Endothelial cell of umbilical vein (primary cell): ENCODE measurements around the gene SIRPB1. TPM values are rescaled to one million over a fixed set of nuclear protein-coding genes. Genes with fewer than 3 reads are reported as not detected.
"Not testable (repeated sequence)": the region's sequence is repeated elsewhere in the genome, so short reads cannot be mapped to it uniquely, and the experiment has no call there.

ENCODE experiments used
- BruUV-seq: library from RNA; stranded (reverse); fragments of 400-500 nt; replicated peaks from 2 replicates; lab custom pipeline; 2021; lab: Mats Ljungman, UMichigan
- CTCF ChIA-PET: fragments of 300-600, 350-600 bp; sonication (Branson Sonifier 250); formaldehyde crosslinking; loops from one replicate; lab custom pipeline; 2021; ENCODE audit warnings: antibody characterized with exemption, inconsistent platforms; lab: Charles Lee
- POLR2A ChIA-PET: fragments of 300-600, 350-600 bp; sonication (Branson Sonifier 250); formaldehyde crosslinking; loops from one replicate; lab custom pipeline; 2021; ENCODE audit warnings: antibody characterized with exemption, inconsistent platforms; lab: Charles Lee
- DNase-seq: peaks from one replicate; pipeline ENCODE4 v3.0.0-alpha.2; 2011; ENCODE audit warnings: low read depth, low spot score
- FAIRE-seq: peaks from 2 replicates; lab custom pipeline; 2011; peaks lifted over from hg19 to GRCh38; lab: Jason Lieb, UNC
- H2AFZ ChIP-seq: 2 replicates; pipeline ENCODE4 v1.6.0; 2012; ENCODE audit warnings: low read depth, low read length, control low read depth, inconsistent platforms
- H3K27ac ChIP-seq: 2 replicates; pipeline ENCODE4 v1.5.1; 2011; ENCODE audit warnings: low read depth, mild to moderate bottlenecking, control low read depth, low read length, moderate library complexity; ENCODE audit not compliant: insufficient read depth
- H3K27me3 ChIP-seq, 2 experiments: 2 replicates each; pipeline versions ENCODE4 v1.6.0 to v1.6.1; 2011; ENCODE audit warnings: low read length in 2 of 2, mixed read lengths in 1 of 2; ENCODE audit not compliant: control insufficient read depth in 2 of 2, insufficient read depth in 2 of 2
- H3K36me3 ChIP-seq, 2 experiments: 2 replicates in 1 of 2; 3 replicates in 1 of 2; pipeline ENCODE4 v1.5.1; 2011; ENCODE audit warnings: low read length in 2 of 2, mild to moderate bottlenecking in 1 of 2, moderate library complexity in 1 of 2; ENCODE audit not compliant: control insufficient read depth in 2 of 2, insufficient read depth in 2 of 2; ENCODE audit errors: extremely low read depth in 1 of 2
- H3K4me1 ChIP-seq: 3 replicates; pipeline ENCODE4 v1.5.1; 2011; ENCODE audit warnings: mild to moderate bottlenecking, low read length; ENCODE audit not compliant: control insufficient read depth, insufficient read depth; ENCODE audit errors: extremely low read depth
- H3K4me2 ChIP-seq: 2 replicates; pipeline ENCODE4 v1.6.1; 2011; ENCODE audit warnings: low read length, control low read depth, mixed read lengths; ENCODE audit not compliant: insufficient read depth
- H3K4me3 ChIP-seq, 3 experiments: fragments of 200-600 bp in 1 of 3; sonication (generic), shearing (Covaris generic) in 1 of 3; replicated peaks in 1 of 3; 2 replicates each; pipeline ENCODE4 v1.5.1; 2011 to 2016; ENCODE audit warnings: control low read depth in 3 of 3, low read length in 3 of 3, mild to moderate bottlenecking in 2 of 3, inconsistent platforms in 1 of 3, low read depth in 1 of 3, moderate library complexity in 1 of 3; ENCODE audit not compliant: insufficient read depth in 1 of 3
- H3K79me2 ChIP-seq: 2 replicates; pipeline ENCODE4 v1.6.0; 2012; ENCODE audit warnings: low read length, inconsistent platforms; ENCODE audit not compliant: control insufficient read depth, insufficient read depth
- H3K9ac ChIP-seq: replicated peaks from 2 replicates; pipeline ENCODE3; 2011; ENCODE audit warnings: low read length, control low read depth; ENCODE audit not compliant: insufficient read depth; ENCODE audit errors: extremely low read depth
- H3K9me1 ChIP-seq: replicated peaks from 3 replicates; pipeline ENCODE4 v1.6.0; 2011; ENCODE audit warnings: mild to moderate bottlenecking, low read length; ENCODE audit not compliant: control insufficient read depth, insufficient read depth; ENCODE audit errors: extremely low read depth
- H3K9me3 ChIP-seq: replicated peaks from 2 replicates; pipeline ENCODE4 v1.5.1; 2012; ENCODE audit warnings: low read length, inconsistent platforms; ENCODE audit not compliant: control insufficient read depth, insufficient read depth
- H4K20me1 ChIP-seq: replicated peaks from 2 replicates; pipeline ENCODE3; 2011; ENCODE audit warnings: mild to moderate bottlenecking, low read length; ENCODE audit not compliant: control insufficient read depth, insufficient read depth; ENCODE audit errors: extremely low read depth
- EZH2 ChIP-seq: IDR thresholded peaks from 2 replicates; pipeline ENCODE4 v1.6.1; 2012; ENCODE audit warnings: borderline replicate concordance, low read depth, mild to moderate bottlenecking, moderate library complexity, low read length, inconsistent platforms; ENCODE audit not compliant: severe bottlenecking
- FOS ChIP-seq: IDR thresholded peaks from 2 replicates; pipeline ENCODE4 v1.6.1; 2011; ENCODE audit warnings: mild to moderate bottlenecking, low read length, moderate library complexity, borderline replicate concordance; ENCODE audit not compliant: insufficient read depth
- GATA2 ChIP-seq: IDR thresholded peaks from 2 replicates; pipeline ENCODE4 v1.7.0; 2011; ENCODE audit warnings: low read depth, mild to moderate bottlenecking, moderate library complexity, mixed read lengths, low read length; ENCODE audit not compliant: insufficient read length, insufficient read depth
- JUN ChIP-seq: IDR thresholded peaks from 2 replicates; pipeline ENCODE4 v1.6.1; 2011; ENCODE audit warnings: borderline replicate concordance, low read depth; ENCODE audit not compliant: insufficient read length, insufficient read depth
- MAX ChIP-seq: IDR thresholded peaks from 2 replicates; pipeline ENCODE4 v1.6.1; 2011; ENCODE audit not compliant: insufficient read depth, insufficient read length
- MYC ChIP-seq: IDR thresholded peaks from one replicate; pipeline ENCODE4 v1.6.1; 2011; ENCODE audit warnings: mild to moderate bottlenecking, low read depth, low read length
- POLR2A ChIP-seq: IDR thresholded peaks from 2 replicates; pipeline ENCODE4 v1.6.1; 2012; ENCODE audit warnings: low read depth, mild to moderate bottlenecking, control low read depth, low read length
- POLR2AphosphoS5 ChIP-seq: IDR thresholded peaks from 2 replicates; pipeline ENCODE4 v1.6.1; 2012; ENCODE audit warnings: low read depth, mild to moderate bottlenecking, control low read depth, low read length, moderate library complexity; ENCODE audit not compliant: insufficient read depth
- dilution Hi-C: fragments of 300-500 bp; cut with MboI; formaldehyde crosslinking; loops from one replicate; pipeline ENCODE4 v1.15.0; 2019; ENCODE audit warnings: low sequenced_read_pairs; ENCODE audit not compliant: extremely low pct_ligation_motif_present
- intact Hi-C: fragments of 100-400 bp; cut with micrococcal nuclease; formaldehyde crosslinking; loops from one replicate; pipeline ENCODE4 v1.10.0; 2022
- polyA plus RNA-seq, 4 experiments: library from polyadenylated mRNA; depleted of rRNA in 3 of 4; stranded (reverse) in 3 of 4; unstranded in 1 of 4; fragments of >200 nt; gene quantifications; 2 replicates each; pipeline versions ENCODE4 v1.2.1 to v1.2.3, GENCODE V29; 2011 to 2012; ENCODE audit warnings: missing spikeins in 1 of 4
- total RNA-seq: library from RNA; stranded (reverse); gene quantifications from 2 replicates; pipeline ENCODE4 v1.2.3, GENCODE V29; 2021
- TF ChIP-seq, protein P1 (sequence below), 2 donors: IDR thresholded peaks; 1 replicate in 1 of 2; 2 replicates in 1 of 2; pipeline ENCODE4 v1.5.1; 2011; ENCODE audit warnings: low read length in 2 of 2, mild to moderate bottlenecking in 2 of 2, moderate library complexity in 2 of 2, control low read depth in 1 of 2, inconsistent platforms in 1 of 2, low read depth in 1 of 2; ENCODE audit not compliant: insufficient read depth in 1 of 2; ENCODE audit errors: extremely low read depth in 1 of 2

The SIRPB1 gene
- total and polyA plus RNA-seq, 2 donors (not counting 3 experiments of a cell fraction or from before 2014, with no cell fraction given), result 0.10 to 6.5 TPM

GRCh38 chr20:1616858-1617434, 2.9 kb downstream of the SIRPB1 start:
- POLR2A ChIA-PET, result no interaction called here
- DNase-seq, result peak; percentile 94

GRCh38 chr20:1610404-1610803, 9.4 kb downstream of the SIRPB1 start:
- POLR2A ChIA-PET, BruUV-seq, H4K20me1 ChIP-seq, H3K9me3 ChIP-seq, intact Hi-C loops, H3K4me2 ChIP-seq, FAIRE-seq, H3K9me1 ChIP-seq, H2AFZ ChIP-seq, dilution Hi-C loops, DNase-seq, CTCF ChIA-PET, H3K79me2 ChIP-seq, H3K36me3 ChIP-seq, H3K4me1 ChIP-seq, H3K27me3 ChIP-seq, H3K27ac ChIP-seq, H3K9ac ChIP-seq, H3K4me3 ChIP-seq: not testable (repeated sequence)

More at GRCh38 chr20:1616858-1617434, 2.9 kb downstream of the SIRPB1 start:
- TF ChIP-seq MAX (no peak), MYC (no peak), GATA2 (peak; percentile 96), JUN (peak; percentile 88), FOS (peak; percentile 55), EZH2 (no peak), POLR2AphosphoS5 (peak; percentile 75), POLR2A (no peak)
- TF ChIP-seq, protein P1, sequence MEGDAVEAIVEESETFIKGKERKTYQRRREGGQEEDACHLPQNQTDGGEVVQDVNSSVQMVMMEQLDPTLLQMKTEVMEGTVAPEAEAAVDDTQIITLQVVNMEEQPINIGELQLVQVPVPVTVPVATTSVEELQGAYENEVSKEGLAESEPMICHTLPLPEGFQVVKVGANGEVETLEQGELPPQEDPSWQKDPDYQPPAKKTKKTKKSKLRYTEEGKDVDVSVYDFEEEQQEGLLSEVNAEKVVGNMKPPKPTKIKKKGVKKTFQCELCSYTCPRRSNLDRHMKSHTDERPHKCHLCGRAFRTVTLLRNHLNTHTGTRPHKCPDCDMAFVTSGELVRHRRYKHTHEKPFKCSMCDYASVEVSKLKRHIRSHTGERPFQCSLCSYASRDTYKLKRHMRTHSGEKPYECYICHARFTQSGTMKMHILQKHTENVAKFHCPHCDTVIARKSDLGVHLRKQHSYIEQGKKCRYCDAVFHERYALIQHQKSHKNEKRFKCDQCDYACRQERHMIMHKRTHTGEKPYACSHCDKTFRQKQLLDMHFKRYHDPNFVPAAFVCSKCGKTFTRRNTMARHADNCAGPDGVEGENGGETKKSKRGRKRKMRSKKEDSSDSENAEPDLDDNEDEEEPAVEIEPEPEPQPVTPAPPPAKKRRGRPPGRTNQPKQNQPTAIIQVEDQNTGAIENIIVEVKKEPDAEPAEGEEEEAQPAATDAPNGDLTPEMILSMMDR (IDR thresholded peaks at IDR 0.05; ENCODE audit: extremely low read depth in 1 of 2, insufficient read depth in 1 of 2, low read depth in 1 of 2, low read length in 2 of 2), result no peak
- FAIRE-seq, result peak; percentile 60
- no peaks in the 10 kb centered on the region for H4K20me1 ChIP-seq
- peak overlapping the region; percentile 47 for H3K9ac ChIP-seq
- intact Hi-C loops (loop anchor here (1.0 kb wide), 1 partner anchor 50 kb away; no protein-coding TSS in a partner anchor), dilution Hi-C loops (no loop called here)
- no peaks in the 10 kb centered on the region for H3K9me3 ChIP-seq
- CTCF ChIA-PET, result no interaction called here
- no peaks in the 10 kb centered on the region for H3K36me3 ChIP-seq
- H3K27ac ChIP-seq, result peak overlapping the region; percentile 76
- peaks cover 25% of the 10 kb centered on the region for H3K4me1 ChIP-seq
- H3K79me2 ChIP-seq, result no peaks in the 10 kb centered on the region
- H3K4me3 ChIP-seq, result no peak overlapping the region
- H2AFZ ChIP-seq, result no peak overlapping the region
- H3K27me3 ChIP-seq, result no peaks in the 10 kb centered on the region
- BruUV-seq, result no TSS peak
- peak overlapping the region; percentile 77 for H3K4me2 ChIP-seq
- H3K9me1 ChIP-seq, result no peaks in the 10 kb centered on the region
